GM12891 (cell line): ENCODE data around the gene MEIS1.

Experiments
- PAX5 ChIP-seq: IDR thresholded peaks from 2 replicates; pipeline ENCODE4 v1.6.1; 2011; ENCODE audit warnings: low read length, moderate library complexity, mild to moderate bottlenecking; ENCODE audit not compliant: insufficient read depth, severe bottlenecking
- POLR2A ChIP-seq: IDR thresholded peaks from 2 replicates; pipeline ENCODE4 v1.6.1; 2011; ENCODE audit warnings: low read depth, low read length, control low read depth
- POLR2AphosphoS5 ChIP-seq: IDR thresholded peaks from 2 replicates; pipeline ENCODE4 v1.6.1; 2011; ENCODE audit warnings: low read depth, low read length, control low read depth
- POU2F2 ChIP-seq: IDR thresholded peaks from 2 replicates; pipeline ENCODE4 v1.6.1; 2011; ENCODE audit warnings: low read depth, mild to moderate bottlenecking, control low read depth, low read length, moderate library complexity
- SPI1 ChIP-seq: IDR thresholded peaks from 2 replicates; pipeline ENCODE4 v1.6.1; 2011; ENCODE audit warnings: low read depth, low read length, control low read depth
- TAF1 ChIP-seq: IDR thresholded peaks from 2 replicates; pipeline ENCODE4 v1.6.1; 2011; ENCODE audit warnings: low read depth, low read length, control low read depth

DNA sequence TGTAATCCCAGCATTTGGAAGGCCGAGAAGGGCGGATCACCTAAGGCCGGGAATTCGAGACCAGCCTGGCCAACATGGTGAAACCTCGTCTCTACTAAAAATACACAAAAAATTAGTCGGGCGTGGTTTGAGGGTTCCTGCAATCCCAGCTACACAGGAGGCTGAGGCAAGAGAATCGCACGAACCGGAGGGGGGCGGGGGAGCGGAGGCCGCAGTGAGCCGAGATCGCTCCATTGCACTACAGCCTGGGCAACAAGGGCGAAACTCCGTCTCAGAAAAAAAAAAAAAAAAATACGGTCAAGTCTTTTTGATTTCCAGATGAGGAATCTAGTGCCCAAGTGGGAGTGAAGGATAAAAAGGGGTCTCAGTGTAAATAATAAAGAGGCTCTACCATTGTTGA lies 16.5 kb upstream of the MEIS1 start:
- TF ChIP-seq POLR2AphosphoS5 (no peak), SPI1 (no peak), PAX5 (no peak), POLR2A (no peak), TAF1 (no peak), POU2F2 (no peak)
